Bronchial epithelial cell (primary cell): ENCODE data around the gene CDS1. TPM values are rescaled to one million over a fixed set of nuclear protein-coding genes. Genes with fewer than 3 reads are reported as not detected.
A peak's percentile ranks its signal among the peaks of the same experiment; 100 is the strongest.

Experiments
- DNase-seq: peaks from one replicate; pipeline ENCODE4 v3.0.0-alpha.2; 2010; ENCODE audit warnings: low read depth
- FAIRE-seq: peaks from 2 replicates; lab custom pipeline; 2011; peaks lifted over from hg19 to GRCh38; lab: Jason Lieb, UNC
- H3K27me3 ChIP-seq: 2 replicates; pipeline ENCODE4 v1.5.1; 2011; ENCODE audit warnings: low read length; ENCODE audit not compliant: control insufficient read depth, insufficient read depth
- H3K36me3 ChIP-seq: 2 replicates; pipeline ENCODE4 v1.5.1; 2011; ENCODE audit warnings: low read length; ENCODE audit not compliant: control insufficient read depth, insufficient read depth
- H3K4me3 ChIP-seq: 2 replicates; pipeline ENCODE4 v1.5.1; 2011; ENCODE audit warnings: mild to moderate bottlenecking, low read depth, low read length, control low read depth
- CTCF ChIP-seq: IDR thresholded peaks from 2 replicates; pipeline ENCODE4 v1.5.1; 2011; ENCODE audit warnings: mild to moderate bottlenecking, moderate library complexity, low read length, control low read depth, inconsistent platforms; ENCODE audit not compliant: insufficient read depth, severe bottlenecking
- total RNA-seq: library from RNA; depleted of rRNA; stranded (reverse); fragments of >200 nt; gene quantifications from 2 replicates; pipeline ENCODE4 v1.2.1, GENCODE V29; 2014

The CDS1 gene
- total RNA-seq, 1 donor from 2014 or later = 20.0 TPM

GRCh38 chr4:84614891-84615290 lies 32.0 kb downstream of the CDS1 start:
- FAIRE-seq = no peak

DNA sequence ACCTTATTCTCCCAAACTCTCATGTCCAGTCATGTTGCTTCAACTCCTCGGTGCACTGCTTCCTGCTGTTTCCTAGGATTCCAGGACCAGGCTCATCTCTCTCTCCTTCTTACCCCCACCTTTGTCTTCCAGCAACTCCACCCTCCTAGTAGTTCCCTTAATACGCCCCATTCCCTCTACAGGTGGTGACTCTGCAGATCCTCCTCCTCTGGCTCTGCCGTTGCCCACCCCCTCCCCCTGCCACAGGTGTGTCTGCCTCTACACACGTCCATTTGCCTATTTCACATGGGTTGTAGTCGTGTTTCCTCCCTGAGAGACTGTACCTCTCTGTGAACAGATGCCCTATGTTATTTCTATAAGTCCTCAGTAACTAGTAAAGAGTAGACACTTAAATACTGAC lies 32.4 kb downstream of the CDS1 start:
- FAIRE-seq (no peak), DNase-seq (no peak)
- H3K4me3 ChIP-seq = no peak overlapping the region
- H3K27me3 ChIP-seq = no peaks in the 10 kb centered on the region
- peaks cover 6% of the 10 kb centered on the region for H3K36me3 ChIP-seq
- TF ChIP-seq CTCF = no peak

More at GRCh38 chr4:84614891-84615290, 32.0 kb downstream of the CDS1 start:
- DNase-seq = no peak
- Histone ChIP-seq H3K4me3 (no peak overlapping the region), H3K36me3 (peaks cover 8% of the 10 kb centered on the region), H3K27me3 (no peaks in the 10 kb centered on the region)
- no peak for TF ChIP-seq CTCF

DNA sequence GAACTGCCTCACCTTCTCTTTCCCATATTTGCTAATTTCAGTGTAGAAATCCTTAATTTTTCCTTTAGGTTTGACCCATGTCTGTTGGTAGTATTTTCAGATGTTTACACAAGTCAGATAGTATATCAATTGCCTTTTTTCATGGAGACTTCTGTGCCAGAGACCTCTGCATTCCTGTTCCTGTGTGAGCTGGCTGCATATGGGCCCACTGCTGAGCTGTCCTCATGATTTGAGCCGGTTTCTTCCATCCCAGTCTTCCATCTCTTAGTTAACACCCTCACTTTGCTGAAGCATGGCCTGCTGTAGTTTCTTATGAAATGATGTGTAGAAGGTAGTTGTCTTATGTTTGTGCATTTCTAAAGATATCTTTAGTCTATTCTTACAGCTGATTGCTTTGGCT lies 40.0 kb downstream of the CDS1 start:
- no peak for TF ChIP-seq CTCF
- DNase-seq (no peak), FAIRE-seq (no peak)
- no peaks in the 10 kb centered on the region for H3K27me3 ChIP-seq
- H3K4me3 ChIP-seq = no peak overlapping the region
- peaks cover 3% of the 10 kb centered on the region for H3K36me3 ChIP-seq

DNA sequence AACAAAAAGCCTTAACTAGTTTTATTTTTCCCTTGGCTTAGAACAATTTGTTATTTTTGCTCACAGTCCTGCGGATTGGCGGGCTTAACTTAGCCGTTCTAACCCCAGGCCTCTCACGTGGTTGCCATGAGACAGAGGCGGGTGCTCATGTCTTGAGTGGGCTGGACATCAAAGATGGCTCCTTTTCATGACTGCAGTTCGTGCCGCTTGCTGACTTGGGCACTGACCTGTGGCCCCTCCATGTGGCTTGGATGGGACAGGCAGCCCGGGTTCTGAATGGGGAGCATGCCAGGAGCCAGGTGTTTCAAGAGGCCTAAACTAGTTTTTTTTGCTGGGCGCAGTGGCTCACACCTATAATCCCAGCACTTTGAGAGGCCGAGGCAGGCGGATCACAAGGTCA lies 40.7 kb downstream of the CDS1 start:
- no peak overlapping the region for H3K4me3 ChIP-seq
- no peak for TF ChIP-seq CTCF
- FAIRE-seq (no peak), DNase-seq (no peak)
- H3K27me3 ChIP-seq = no peaks in the 10 kb centered on the region
- no peaks in the 10 kb centered on the region for H3K36me3 ChIP-seq

DNA sequence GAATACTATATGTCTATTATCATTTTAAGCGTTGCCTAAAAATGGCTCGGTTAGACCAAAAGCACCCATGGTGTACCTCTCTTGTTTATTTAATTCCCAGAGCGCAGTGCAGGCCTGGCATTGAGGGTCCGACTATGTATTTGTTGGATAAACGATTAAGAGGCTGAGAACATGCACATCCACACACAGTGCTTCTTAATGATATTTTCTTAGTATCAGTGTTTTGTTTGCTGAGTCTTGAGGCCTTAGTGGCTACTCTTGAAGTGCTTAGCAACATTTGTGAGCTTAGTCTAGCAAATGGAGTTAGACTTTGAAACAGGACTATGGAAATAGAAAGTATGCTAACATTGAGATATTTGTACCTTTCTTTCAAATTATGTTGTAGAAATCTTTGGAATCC lies 43.7 kb downstream of the CDS1 start:
- no peak for DNase-seq
- TF ChIP-seq CTCF = no peak
- Histone ChIP-seq H3K36me3 (no peaks in the 10 kb centered on the region), H3K4me3 (no peak overlapping the region), H3K27me3 (no peaks in the 10 kb centered on the region)
- FAIRE-seq = no peak

DNA sequence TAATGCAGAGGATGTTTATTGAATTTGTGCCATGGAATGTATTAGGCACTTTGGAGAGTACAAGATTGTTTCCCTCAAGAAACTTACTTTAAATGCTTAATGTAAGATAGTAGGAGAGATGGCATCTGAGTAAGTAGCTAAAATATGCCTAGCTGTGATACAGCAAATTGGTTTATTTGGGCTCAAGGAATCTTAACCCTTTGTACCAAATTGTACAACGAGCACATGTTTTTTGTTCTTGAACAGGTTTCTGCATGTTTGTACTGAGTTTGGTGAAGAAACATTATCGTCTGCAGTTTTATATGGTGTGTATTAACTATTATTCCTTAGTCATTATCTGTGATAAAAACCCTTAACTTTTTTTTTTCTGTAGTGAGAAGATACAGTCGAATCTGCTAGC lies 48.6 kb downstream of the CDS1 start:
- Histone ChIP-seq H3K36me3 (no peaks in the 10 kb centered on the region), H3K27me3 (no peaks in the 10 kb centered on the region), H3K4me3 (no peak overlapping the region)
- FAIRE-seq (no peak), DNase-seq (peak; percentile 91)
- TF ChIP-seq CTCF = no peak
